Inflammatory macrophage treated with lipopolysaccharide for 1 hour (primary cell): ENCODE measurements around the gene GALNT3.

Experiments used
- DNase-seq, 2 donors: peaks; one replicate each; pipeline ENCODE4 v3.0.0-alpha.2; 2020 to 2022

The GALNT3 gene

GRCh38 chr2:165793779-165794535 lies at the start of gene GALNT3:
TSS of gene GALNT3 (minus strand) at chr2:165794247. CDS start at chr2:165770700, 23,547 bp downstream.
- peak in 1 of 2 donors; percentile 13 for DNase-seq

GRCh38 chr2:165843351-165843750 lies 49.3 kb upstream of the GALNT3 start:
- DNase-seq: no peak

- DNase-seq: no peak
Measured at GRCh38 chr2:165840333-165840958, 46.4 kb upstream of the GALNT3 start.

- DNase-seq: no peak
Measured at GRCh38 chr2:165839610-165840009, 45.6 kb upstream of the GALNT3 start.

- no peak for DNase-seq
Measured at GRCh38 chr2:165837122-165837521, 43.1 kb upstream of the GALNT3 start.

GRCh38 chr2:165835363-165835762 lies 41.3 kb upstream of the GALNT3 start:
- DNase-seq: no peak

GRCh38 chr2:165833156-165833555 lies 39.1 kb upstream of the GALNT3 start:
- no peak for DNase-seq

- DNase-seq: no peak
Measured at GRCh38 chr2:165827921-165828276, 33.9 kb upstream of the GALNT3 start.

- no peak for DNase-seq
Measured at GRCh38 chr2:165827016-165827920, 33.2 kb upstream of the GALNT3 start.

GRCh38 chr2:165825041-165825440 lies 31.0 kb upstream of the GALNT3 start:
- DNase-seq: no peak

GRCh38 chr2:165820296-165820695 lies 26.2 kb upstream of the GALNT3 start:
- no peak for DNase-seq

- no peak for DNase-seq
Measured at GRCh38 chr2:165818920-165819319, 24.9 kb upstream of the GALNT3 start.

- DNase-seq: no peak
Measured at GRCh38 chr2:165815299-165816141, 21.5 kb upstream of the GALNT3 start.

- no peak for DNase-seq
Measured at GRCh38 chr2:165814473-165814872, 20.4 kb upstream of the GALNT3 start.

GRCh38 chr2:165811592-165812370 lies 17.7 kb upstream of the GALNT3 start:
- no peak for DNase-seq

- DNase-seq: no peak
Measured at GRCh38 chr2:165810418-165810817, 16.4 kb upstream of the GALNT3 start.

- no peak for DNase-seq
Measured at GRCh38 chr2:165804719-165805118, 10.7 kb upstream of the GALNT3 start.

GRCh38 chr2:165803123-165803760 lies 9.2 kb upstream of the GALNT3 start:
- no peak for DNase-seq

- DNase-seq: no peak
Measured at GRCh38 chr2:165801176-165801575, 7.1 kb upstream of the GALNT3 start.

- no peak for DNase-seq
Measured at GRCh38 chr2:165796819-165797530, 2.9 kb upstream of the GALNT3 start.

GRCh38 chr2:165796129-165796528 lies 2.1 kb upstream of the GALNT3 start:
- DNase-seq: no peak
